Neural cell (in vitro differentiated cells): ENCODE measurements around the gene MN1. TPM values are rescaled to one million over a fixed set of nuclear protein-coding genes. Genes with fewer than 3 reads are reported as not detected.

ENCODE experiments used
- H2AFZ ChIP-seq: fragments of 200-600, 300-800 bp; sonication (generic), shearing (Covaris generic); 2 replicates; pipeline ENCODE4 v1.6.0; 2014; ENCODE audit warnings: low read depth, mild to moderate bottlenecking, antibody characterized with exemption, low read length, moderate library complexity
- H3F3A ChIP-seq: fragments of 200-600 bp; shearing (Covaris generic); 2 replicates; pipeline ENCODE4 v1.6.1; 2016; ENCODE audit warnings: mild to moderate bottlenecking, moderate library complexity, mixed read lengths, antibody characterized with exemption, low read length; ENCODE audit not compliant: insufficient read depth, poor library complexity, severe bottlenecking
- H3K27ac ChIP-seq: fragments of 200-600, 300-800 bp; sonication (generic), shearing (Covaris generic); 2 replicates; pipeline ENCODE4 v1.5.1; 2014; ENCODE audit warnings: mild to moderate bottlenecking, low read length, moderate library complexity
- H3K27me3 ChIP-seq: fragments of 300-800, 200-600 bp; sonication (generic), shearing (Covaris generic); 2 replicates; pipeline ENCODE4 v1.6.0; 2014; ENCODE audit warnings: mild to moderate bottlenecking, low read depth, low read length, moderate library complexity; ENCODE audit not compliant: insufficient read depth
- H3K36me3 ChIP-seq: fragments of 300-800, 200-600 bp; sonication (generic), shearing (Covaris generic); 2 replicates; pipeline ENCODE4 v1.5.1; 2014; ENCODE audit warnings: mild to moderate bottlenecking, antibody characterized with exemption, low read length, moderate library complexity; ENCODE audit not compliant: insufficient read depth
- H3K4me2 ChIP-seq: fragments of 300-800, 200-600 bp; sonication (generic), shearing (Covaris generic); 2 replicates; pipeline ENCODE4 v1.6.0; 2014; ENCODE audit warnings: mild to moderate bottlenecking, low read length
- H3K4me3 ChIP-seq: fragments of 300-800, 200-600 bp; sonication (generic), shearing (Covaris generic); 2 replicates; pipeline ENCODE4 v1.5.1; 2014; ENCODE audit warnings: mild to moderate bottlenecking, low read length, moderate library complexity
- H3K79me2 ChIP-seq: fragments of 200-600 bp; shearing (Covaris generic); replicated peaks from 2 replicates; pipeline ENCODE4 v1.6.0; 2014; ENCODE audit warnings: mild to moderate bottlenecking, low read length, moderate library complexity; ENCODE audit not compliant: insufficient read depth
- H3K9ac ChIP-seq: fragments of 300-800, 200-600 bp; sonication (generic), shearing (Covaris generic); 2 replicates; pipeline ENCODE4 v1.6.1; 2016; ENCODE audit warnings: mild to moderate bottlenecking, low read length, mixed read lengths
- H3K9me2 ChIP-seq: fragments of 200-600 bp; shearing (Covaris generic); 2 replicates; pipeline ENCODE4 v1.6.1; 2016; ENCODE audit warnings: mild to moderate bottlenecking, low read length, mixed read lengths; ENCODE audit not compliant: insufficient read depth
- H3K9me3 ChIP-seq: fragments of 200-600, 300-800 bp; sonication (generic), shearing (Covaris generic); 2 replicates; pipeline ENCODE4 v1.6.1; 2016; ENCODE audit warnings: mild to moderate bottlenecking, mixed run types, low read length, moderate library complexity, mixed read lengths
- H4K20me1 ChIP-seq: fragments of 200-600 bp; shearing (Covaris generic); 2 replicates; pipeline ENCODE4 v1.6.1; 2016; ENCODE audit warnings: mild to moderate bottlenecking, mixed run types; ENCODE audit not compliant: insufficient read depth
- CTCF ChIP-seq: fragments of 450-650 bp; IDR thresholded peaks from 2 replicates; pipeline ENCODE4 v1.5.1; 2014; ENCODE audit warnings: antibody characterized with exemption, mild to moderate bottlenecking, moderate library complexity; ENCODE audit not compliant: poor library complexity, severe bottlenecking
- EP300 ChIP-seq: fragments of 450-650 bp; conservative IDR thresholded peaks from 2 replicates; pipeline ENCODE4 v1.6.1; 2014; ENCODE audit warnings: antibody characterized with exemption, mild to moderate bottlenecking, moderate library complexity; ENCODE audit not compliant: poor library complexity, severe bottlenecking
- EZH2 ChIP-seq: fragments of 200-600, 300-800 bp; shearing (Covaris generic), sonication (generic); IDR thresholded peaks from 2 replicates; pipeline ENCODE4 v1.6.1; 2014; ENCODE audit warnings: antibody characterized with exemption, low read length, borderline replicate concordance, mild to moderate bottlenecking; ENCODE audit not compliant: insufficient read depth, poor library complexity, severe bottlenecking
- MXI1 ChIP-seq: fragments of 450-650 bp; conservative IDR thresholded peaks from 2 replicates; pipeline ENCODE4 v1.6.1; 2014; ENCODE audit warnings: antibody characterized with exemption, mild to moderate bottlenecking; ENCODE audit not compliant: poor library complexity, severe bottlenecking
- POLR2AphosphoS5 ChIP-seq: IDR thresholded peaks from 2 replicates; pipeline ENCODE4 v1.6.1; 2012
- RAD21 ChIP-seq: fragments of 450-650 bp; conservative IDR thresholded peaks from 2 replicates; pipeline ENCODE4 v1.6.1; 2014; ENCODE audit warnings: antibody characterized with exemption, mild to moderate bottlenecking, moderate library complexity
- REST ChIP-seq: IDR thresholded peaks from 2 replicates; pipeline ENCODE4 v1.6.1; 2012; ENCODE audit warnings: borderline replicate concordance
- SMC3 ChIP-seq: fragments of 450-650 bp; conservative IDR thresholded peaks from 2 replicates; pipeline ENCODE4 v1.6.1; 2014; ENCODE audit warnings: antibody characterized with exemption, mild to moderate bottlenecking, moderate library complexity; ENCODE audit not compliant: poor library complexity
- TAF1 ChIP-seq: IDR thresholded peaks from 2 replicates; pipeline ENCODE4 v1.6.1; 2012; ENCODE audit warnings: low read depth
- polyA plus RNA-seq: library from polyadenylated mRNA; depleted of rRNA; stranded (reverse); fragments of >200 nt; gene quantifications from 2 replicates; pipeline ENCODE4 v1.2.3, GENCODE V29; 2014

Gene MN1
- polyA plus RNA-seq, 1 donor from 2014 or later = 7.3 TPM

GRCh38 chr22:27796829-27797519, 4.6 kb downstream of the MN1 start:
- Histone ChIP-seq H3K27me3 (no peaks in the 10 kb centered on the region), H3K9ac (peak overlapping the region; percentile 93), H3K4me2 (peak overlapping the region; percentile 90)

More at GRCh38 chr22:27796829-27797519, 4.6 kb downstream of the MN1 start:
- H3K36me3 ChIP-seq = no peaks in the 10 kb centered on the region
- H3K79me2 ChIP-seq = peaks cover 86% of the 10 kb centered on the region
- no peak overlapping the region for H2AFZ ChIP-seq
- no peaks in the 10 kb centered on the region for H4K20me1 ChIP-seq
- no peak for TF ChIP-seq EP300
- TF ChIP-seq POLR2AphosphoS5 = no peak
- TF ChIP-seq RAD21 = no peak
- TF ChIP-seq TAF1 = no peak
- no peak for TF ChIP-seq CTCF
- no peak for TF ChIP-seq REST
- TF ChIP-seq EZH2 = no peak
- no peak for TF ChIP-seq MXI1
- no peak for TF ChIP-seq SMC3
- H3K27ac ChIP-seq = no peak overlapping the region
- H3K9me3 ChIP-seq = no peaks in the 10 kb centered on the region
- no peaks in the 10 kb centered on the region for H3K9me2 ChIP-seq
- no peaks in the 10 kb centered on the region for H3F3A ChIP-seq
- peak overlapping the region; percentile 80 for H3K4me3 ChIP-seq
